ENCODE data around the gene ZGPAT. TPM values are rescaled to one million over a fixed set of nuclear protein-coding genes. Genes with fewer than 3 reads are reported as not detected.

ZGPAT gene
- total and polyA plus RNA-seq, 2 of the 4 experiments (the other 2 are of a cell fraction) = 13.4 to 20.2 TPM

DNA sequence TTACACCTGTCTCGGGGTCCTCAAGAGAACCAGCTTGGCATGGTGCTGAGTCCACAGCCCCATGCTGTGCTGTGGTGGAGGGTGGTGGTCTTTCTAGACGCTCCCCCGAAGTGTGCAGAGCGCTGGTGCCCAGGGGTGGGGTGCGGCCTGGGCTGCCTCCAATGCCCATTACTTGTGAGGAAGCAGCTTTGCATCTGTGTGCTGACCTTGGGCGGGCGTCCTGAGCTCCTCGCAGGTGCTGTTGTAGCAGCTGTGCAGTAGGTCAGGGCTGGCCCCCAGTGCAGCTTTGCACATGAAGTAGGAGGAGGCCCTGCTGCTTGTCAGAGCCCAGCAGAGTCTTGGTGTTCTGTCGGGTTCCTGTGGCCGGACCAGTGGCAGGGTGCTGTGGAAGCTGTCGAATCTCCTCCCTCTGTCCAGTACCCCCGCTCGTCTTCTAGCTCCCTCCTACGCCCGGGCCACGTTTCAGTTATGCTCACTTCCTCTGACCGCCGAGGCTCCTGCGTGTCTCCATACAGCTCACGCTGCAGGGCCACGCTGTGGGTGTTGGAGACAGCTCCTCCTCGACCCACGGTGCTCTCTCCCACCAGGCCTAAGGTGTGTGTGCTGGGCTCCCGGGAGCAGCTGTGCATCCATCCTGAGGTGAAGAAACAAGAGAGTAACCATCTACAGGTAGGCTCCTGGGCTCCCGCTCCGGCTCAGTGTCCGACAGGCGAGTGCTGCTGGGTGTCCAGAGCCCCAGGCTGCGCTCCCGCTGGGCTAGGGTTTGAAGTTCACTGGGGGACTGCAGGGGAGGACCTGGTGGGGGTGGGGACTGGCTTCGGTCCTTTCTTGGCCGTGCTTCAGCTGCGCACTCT lies 45.7 kb upstream of the ZGPAT start:
- no peak overlapping the region for H2AK5ac ChIP-seq (ENCODE audit: low read depth, low read length)
- H3K18ac ChIP-seq (ENCODE audit: low read depth, low read length) = no peak overlapping the region
- no peak overlapping the region for H2BK15ac ChIP-seq (ENCODE audit: low read depth, low read length)
- H3K36me3 ChIP-seq (ENCODE audit: control insufficient read depth, insufficient read depth, low read length) = peaks cover 41% of the 10 kb centered on the region
- H3K4me3 ChIP-seq (ENCODE audit: insufficient read depth, low read depth, low read length) = no peak overlapping the region
- H3K56ac ChIP-seq (ENCODE audit: extremely low read depth, insufficient read depth, low read length) = no peak overlapping the region
- ATAC-seq (ENCODE audit: low read depth) (no peak), DNase-seq (no peak)
- in situ Hi-C loops (cut with MboI; ENCODE audit: low sequenced_read_pairs) (no loop called here), dilution Hi-C loops (cut with HindIII; ENCODE audit: low sequenced_read_pairs, unreplicated experiment) (no loop called here), intact Hi-C loops (cut with micrococcal nuclease) (no loop called here)
- H3K4ac ChIP-seq (ENCODE audit: low read depth, low read length) = no peak overlapping the region
- no peak overlapping the region for H3K23ac ChIP-seq (ENCODE audit: low read depth, low read length)
- no peak overlapping the region for H4K8ac ChIP-seq (ENCODE audit: low read depth in 2 of 2, low read length in 2 of 2)
- H4K20me1 ChIP-seq (ENCODE audit: insufficient read depth, low read length) = peaks cover 3% of the 10 kb centered on the region; the same call in 1 of the 2 replicates
- no TSS peak for BruUV-seq (replicated peaks)
- no peak overlapping the region for H2BK5ac ChIP-seq (ENCODE audit: low read depth, low read length, poor library complexity, severe bottlenecking)
- 0 out of 2 replicates have a peak, but pooled peaks cover 7% of the 10 kb centered on the region for H3K9me1 ChIP-seq (ENCODE audit: insufficient read depth, low read length)
- H3K27me3 ChIP-seq (ENCODE audit: control insufficient read depth, insufficient read depth, low read length) = no peaks in the 10 kb centered on the region
- no peak overlapping the region for H4K5ac ChIP-seq (ENCODE audit: low read depth, low read length)
- H3K4me1 ChIP-seq (ENCODE audit: control insufficient read depth, insufficient read depth, low read length) = peaks cover 12% of the 10 kb centered on the region
- 91% methylated on average over 15 of the region's 33 CpGs; no CpG with 5 or more reads in 1 of the 2 experiments for WGBS, 2 experiments (ENCODE audit: extremely low coverage in 2 of 2, insufficient read length in 1 of 2)
- no peaks in the 10 kb centered on the region for H3K9me3 ChIP-seq (ENCODE audit: control insufficient read depth, insufficient read depth, low read length)
- no peak overlapping the region for H2BK120ac ChIP-seq (ENCODE audit: low read depth, low read length)
- no peak overlapping the region for H2AK9ac ChIP-seq (replicated peaks; ENCODE audit: low read depth, low read length, poor library complexity)
- no peak overlapping the region for H3K9ac ChIP-seq (ENCODE audit: low read depth, low read length)
- no peak overlapping the region for H3K4me2 ChIP-seq (ENCODE audit: low read depth, low read length)
- no peak overlapping the region for H2AFZ ChIP-seq (replicated peaks; ENCODE audit: low read length, poor library complexity)
- no peak overlapping the region for H3K14ac ChIP-seq (replicated peaks; ENCODE audit: low read depth, low read length)
- peaks cover 18 to 56% of the 10 kb centered on the region in 2 experiments for H3K79me1 ChIP-seq (ENCODE audit: low read depth in 1 of 2, low read length in 2 of 2)
- CTCF ChIA-PET = no interaction called here
- no peak overlapping the region for H2BK20ac ChIP-seq (ENCODE audit: low read depth, low read length)
- no peak overlapping the region for H3K27ac ChIP-seq (ENCODE audit: insufficient read depth, low read length)
- no peak overlapping the region for H4K91ac ChIP-seq (ENCODE audit: insufficient read depth, low read depth, low read length)
- POLR2A ChIA-PET (ENCODE audit: unreplicated experiment) = no interaction called here
- TF ChIP-seq, protein P1, sequence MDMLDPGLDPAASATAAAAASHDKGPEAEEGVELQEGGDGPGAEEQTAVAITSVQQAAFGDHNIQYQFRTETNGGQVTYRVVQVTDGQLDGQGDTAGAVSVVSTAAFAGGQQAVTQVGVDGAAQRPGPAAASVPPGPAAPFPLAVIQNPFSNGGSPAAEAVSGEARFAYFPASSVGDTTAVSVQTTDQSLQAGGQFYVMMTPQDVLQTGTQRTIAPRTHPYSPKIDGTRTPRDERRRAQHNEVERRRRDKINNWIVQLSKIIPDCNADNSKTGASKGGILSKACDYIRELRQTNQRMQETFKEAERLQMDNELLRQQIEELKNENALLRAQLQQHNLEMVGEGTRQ (IDR thresholded peaks at IDR 0.05; ENCODE audit: low read depth, low read length) = no peak
- TF ChIP-seq FOS (IDR thresholded peaks at IDR 0.05; ENCODE audit: low read depth, low read length) = no peak
- TF ChIP-seq MAFK (IDR thresholded peaks at IDR 0.05; ENCODE audit: low read depth, low read length) = no peak
- TF ChIP-seq, protein P2, sequence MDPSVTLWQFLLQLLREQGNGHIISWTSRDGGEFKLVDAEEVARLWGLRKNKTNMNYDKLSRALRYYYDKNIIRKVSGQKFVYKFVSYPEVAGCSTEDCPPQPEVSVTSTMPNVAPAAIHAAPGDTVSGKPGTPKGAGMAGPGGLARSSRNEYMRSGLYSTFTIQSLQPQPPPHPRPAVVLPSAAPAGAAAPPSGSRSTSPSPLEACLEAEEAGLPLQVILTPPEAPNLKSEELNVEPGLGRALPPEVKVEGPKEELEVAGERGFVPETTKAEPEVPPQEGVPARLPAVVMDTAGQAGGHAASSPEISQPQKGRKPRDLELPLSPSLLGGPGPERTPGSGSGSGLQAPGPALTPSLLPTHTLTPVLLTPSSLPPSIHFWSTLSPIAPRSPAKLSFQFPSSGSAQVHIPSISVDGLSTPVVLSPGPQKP (IDR thresholded peaks at IDR 0.05; ENCODE audit: borderline replicate concordance, low read depth, low read length) = no peak
- no peak for TF ChIP-seq RCOR1 (IDR thresholded peaks at IDR 0.05; ENCODE audit: insufficient replicate concordance, low read length)
- no peak for TF ChIP-seq BHLHE40 (IDR thresholded peaks at IDR 0.05; ENCODE audit: low read depth, low read length)
- no peak for TF ChIP-seq MXI1 (IDR thresholded peaks at IDR 0.05; ENCODE audit: borderline replicate concordance, low read depth, low read length)
- no peak for TF ChIP-seq CEBPB (IDR thresholded peaks at IDR 0.05; ENCODE audit: low read depth, low read length)
- TF ChIP-seq RAD21 (IDR thresholded peaks at IDR 0.05; ENCODE audit: low read length) = no peak
- no peak for TF ChIP-seq SMC3 (IDR thresholded peaks at IDR 0.05; ENCODE audit: low read depth, low read length)
- TF ChIP-seq RFX5 (IDR thresholded peaks at IDR 0.05; ENCODE audit: low read depth, low read length) = no peak
- no peak for TF ChIP-seq POLR2A (IDR thresholded peaks at IDR 0.05; ENCODE audit: low read depth, low read length)
- TF ChIP-seq NFE2L2 (IDR thresholded peaks at IDR 0.05; ENCODE audit: low read depth, low read length) = no peak
- no peak for TF ChIP-seq MAZ (IDR thresholded peaks at IDR 0.05; ENCODE audit: borderline replicate concordance, low read depth, low read length)
- TF ChIP-seq CHD1 (IDR thresholded peaks at IDR 0.05; ENCODE audit: low read depth, low read length) = no peak

Measured in IMR-90 (cell line).